Choroid plexus epithelial cell (primary cell): Measurements from ENCODE around the gene GABARAP.

Source experiments
- DNase-seq: peaks from one replicate; pipeline ENCODE4 v3.0.0-alpha.2; 2010; ENCODE audit warnings: low read depth
- H3K4me3 ChIP-seq: 2 replicates; pipeline ENCODE4 v1.5.1; 2011; ENCODE audit warnings: low read depth, mild to moderate bottlenecking, control low read depth, low read length, moderate library complexity
- CTCF ChIP-seq: conservative IDR thresholded peaks from 2 replicates; pipeline ENCODE4 v1.5.1; 2011; ENCODE audit warnings: low read depth, mild to moderate bottlenecking, control low read depth, inconsistent platforms, low read length, moderate library complexity

The GABARAP gene

GRCh38 chr17:7238420-7239090 lies 3.7 kb downstream of the GABARAP start:
- peak; percentile 43 for DNase-seq
- TF ChIP-seq CTCF: no peak
- H3K4me3 ChIP-seq: peak overlapping the region; percentile 89

GRCh38 chr17:7237761-7238419 lies 4.4 kb downstream of the GABARAP start:
- H3K4me3 ChIP-seq: peak overlapping the region; percentile 89
- no peak for TF ChIP-seq CTCF
- peak; percentile 75 for DNase-seq

GRCh38 chr17:7237266-7237760 lies 4.9 kb downstream of the GABARAP start:
- peak overlapping the region; percentile 89 for H3K4me3 ChIP-seq
- DNase-seq: no peak
- TF ChIP-seq CTCF: no peak

GRCh38 chr17:7236808-7237207 lies 5.4 kb downstream of the GABARAP start:
- TF ChIP-seq CTCF: no peak
- no peak for DNase-seq
- H3K4me3 ChIP-seq: peak overlapping the region; percentile 89

DNA sequence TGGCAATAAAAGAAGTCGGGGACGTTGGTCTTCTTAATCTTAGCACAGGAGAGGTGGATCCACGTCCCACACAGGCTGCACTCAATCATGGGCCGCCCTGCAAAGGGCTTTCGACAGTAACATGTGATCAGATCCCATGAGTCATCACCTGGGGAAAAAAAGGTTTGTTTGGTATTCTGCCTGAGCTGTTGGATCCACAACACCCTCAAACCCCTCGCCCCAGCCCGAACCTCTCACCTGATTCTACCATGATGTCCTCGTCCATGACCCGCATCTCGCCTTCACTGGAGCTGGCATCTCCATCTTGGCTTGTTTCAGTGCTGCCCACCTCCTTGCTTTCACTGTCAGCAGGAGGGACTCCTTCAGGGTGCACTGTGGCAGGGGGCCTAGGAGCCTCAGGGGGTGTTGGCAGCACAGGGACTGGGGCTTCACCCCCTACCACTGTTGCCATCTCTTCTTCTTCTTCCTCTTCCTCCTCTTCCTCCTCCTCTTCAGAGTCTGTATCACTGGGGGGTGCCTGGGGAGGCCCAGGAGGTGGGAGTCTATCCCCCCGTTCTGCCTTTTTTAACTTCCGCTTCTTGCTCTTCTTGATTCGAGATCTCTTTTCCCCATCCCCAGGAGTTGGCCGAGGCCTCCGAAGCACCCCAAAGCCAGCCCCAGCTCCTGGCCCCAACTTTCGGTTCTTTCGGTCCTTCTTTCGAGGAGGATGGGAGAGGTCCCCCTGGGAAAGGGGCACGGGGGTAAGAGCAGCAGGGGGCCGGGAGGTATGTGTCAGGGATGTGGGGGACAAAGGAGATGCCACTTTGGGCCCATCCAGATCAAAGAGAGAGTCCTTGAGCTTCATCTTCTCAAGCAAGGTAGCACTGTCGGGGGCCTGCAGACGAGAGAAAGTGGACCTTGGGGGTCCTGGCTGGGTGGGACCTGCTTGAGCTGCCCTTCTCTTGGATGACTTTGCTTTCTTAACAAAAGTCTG lies 6.3 kb downstream of the GABARAP start:
- TF ChIP-seq CTCF: no peak
- H3K4me3 ChIP-seq: no peak overlapping the region
- peak; percentile 62 for DNase-seq

DNA sequence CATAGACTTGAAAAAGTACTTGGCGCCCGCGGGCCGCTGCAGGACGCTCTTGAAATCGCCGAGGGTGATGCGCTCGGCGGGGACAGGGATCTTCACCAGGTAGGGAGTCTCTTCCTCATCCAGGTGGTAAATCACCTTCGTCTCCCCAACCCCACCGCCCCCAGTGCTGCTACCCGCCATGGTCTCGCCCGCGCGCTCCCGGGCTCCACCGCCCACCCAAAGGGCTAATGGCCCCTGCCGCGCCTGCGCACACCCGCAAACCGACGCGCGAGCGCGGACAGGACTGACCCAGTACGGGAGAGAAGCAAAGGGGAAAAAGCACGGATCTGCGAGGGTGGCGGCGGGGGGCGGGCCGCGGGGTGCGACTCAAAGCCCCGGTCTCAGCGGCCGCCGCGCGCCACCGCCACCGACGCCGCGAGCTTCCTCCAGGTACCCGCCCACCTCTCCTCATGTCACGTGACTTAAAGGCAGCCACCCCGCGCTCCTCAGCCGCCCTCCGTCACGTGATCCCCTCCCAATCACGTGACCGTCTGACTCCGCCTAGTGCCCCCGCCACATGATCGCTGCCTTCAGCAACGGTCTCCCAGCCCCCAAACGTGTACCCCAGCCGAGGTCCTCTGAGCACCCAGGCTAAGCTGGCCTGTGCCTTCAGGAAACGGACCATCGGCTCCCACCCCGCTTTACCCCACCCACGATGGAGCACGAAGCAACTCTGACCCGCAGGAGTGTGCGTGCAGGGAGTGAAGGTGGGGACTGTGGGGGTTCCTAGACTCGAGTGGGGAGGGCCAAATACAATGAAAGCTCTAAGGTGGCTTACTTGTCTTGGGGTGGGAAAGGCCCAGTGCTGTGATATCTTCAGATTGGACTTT lies 7.9 kb downstream of the GABARAP start, which contains the start of gene DVL2:
TSS of gene DVL2 (minus strand) at position 435 of the 869 bp plus-strand sequence. CDS start at position 180, 255 bp downstream.
- H3K4me3 ChIP-seq: peak within 1 kb of the TSS; percentile 78
- no peak for TF ChIP-seq CTCF
- peak; percentile 97 for DNase-seq
